Bone marrow (tissue), 2 donors: ENCODE data around the gene SOX10.

Experiments used
- DNase-seq, 2 donors: peaks; one replicate each; lab custom pipeline; 2025; lab: John Stamatoyannopoulos, UW

Gene SOX10

GRCh38 chr22:38016182-38017151, 32.1 kb upstream of the SOX10 start:
- no peak for DNase-seq

GRCh38 chr22:38014083-38014482, 29.7 kb upstream of the SOX10 start:
- no peak for DNase-seq

GRCh38 chr22:38012604-38013072, 28.3 kb upstream of the SOX10 start:
- DNase-seq: no peak

GRCh38 chr22:38009000-38009806, 24.8 kb upstream of the SOX10 start:
- no peak for DNase-seq

GRCh38 chr22:38007330-38007902, 23.1 kb upstream of the SOX10 start:
- DNase-seq: no peak

- no peak for DNase-seq
These were observed 22.6 kb upstream of the SOX10 start for GRCh38 chr22:38006906-38007305.

GRCh38 chr22:38005943-38006342, 21.6 kb upstream of the SOX10 start:
- DNase-seq: no peak

- DNase-seq: no peak
These were observed 15.4 kb upstream of the SOX10 start for GRCh38 chr22:37999640-38000272.

- DNase-seq: no peak
These were observed 14.9 kb upstream of the SOX10 start for GRCh38 chr22:37999236-37999635.

GRCh38 chr22:37998543-37998942, 14.2 kb upstream of the SOX10 start:
- DNase-seq: no peak

GRCh38 chr22:37996515-37997246, 12.3 kb upstream of the SOX10 start:
- no peak for DNase-seq

GRCh38 chr22:37996079-37996478, 11.7 kb upstream of the SOX10 start:
- peak in 1 of 2 donors; percentile 75 for DNase-seq

- no peak for DNase-seq
These were observed 11.1 kb upstream of the SOX10 start for GRCh38 chr22:37995460-37995859.

GRCh38 chr22:37994982-37995381, 10.6 kb upstream of the SOX10 start:
- no peak for DNase-seq

GRCh38 chr22:37994049-37994448, 9.7 kb upstream of the SOX10 start:
- DNase-seq: no peak

- DNase-seq: no peak
These were observed 7.5 kb upstream of the SOX10 start for GRCh38 chr22:37991731-37992442.

- no peak for DNase-seq
These were observed 6.5 kb upstream of the SOX10 start for GRCh38 chr22:37990862-37991261.

- no peak for DNase-seq
These were observed 5.9 kb upstream of the SOX10 start for GRCh38 chr22:37990301-37990700.

- DNase-seq: no peak
These were observed 5.0 kb upstream of the SOX10 start for GRCh38 chr22:37989146-37990045.

GRCh38 chr22:37986371-37986770, 2.0 kb upstream of the SOX10 start:
- DNase-seq: peak in 1 of 2 donors; percentile 45
